SK-N-SH treated with all-trans-retinoic acid at 6 μM for 48 hours (cell line): ENCODE results near the gene LAMB1.

ENCODE experiments used
- TCF4 ChIP-seq: fragments of 250-450 bp; sonication (Bioruptor Pico); IDR thresholded peaks from 2 replicates; pipeline ENCODE4 v1.8.0; 2021; ENCODE audit warnings: mild to moderate bottlenecking, moderate library complexity, borderline replicate concordance
- TOX ChIP-seq: fragments of 250-450 bp; sonication (Bioruptor Pico); IDR thresholded peaks from 2 replicates; pipeline ENCODE4 v1.8.0; 2021; ENCODE audit warnings: mild to moderate bottlenecking, moderate library complexity, borderline replicate concordance
- ZFP30 ChIP-seq: fragments of 450-650 bp; formaldehyde crosslinking; IDR thresholded peaks from 2 replicates; pipeline ENCODE4 v1.5.0; 2022; ENCODE audit warnings: mild to moderate bottlenecking, moderate library complexity
- TF ChIP-seq, protein P1 (sequence below): fragments of 250-450 bp; sonication (Bioruptor Pico); IDR thresholded peaks from 2 replicates; pipeline ENCODE4 v1.5.1; 2020; ENCODE audit warnings: low read depth, mild to moderate bottlenecking, moderate library complexity

DNA sequence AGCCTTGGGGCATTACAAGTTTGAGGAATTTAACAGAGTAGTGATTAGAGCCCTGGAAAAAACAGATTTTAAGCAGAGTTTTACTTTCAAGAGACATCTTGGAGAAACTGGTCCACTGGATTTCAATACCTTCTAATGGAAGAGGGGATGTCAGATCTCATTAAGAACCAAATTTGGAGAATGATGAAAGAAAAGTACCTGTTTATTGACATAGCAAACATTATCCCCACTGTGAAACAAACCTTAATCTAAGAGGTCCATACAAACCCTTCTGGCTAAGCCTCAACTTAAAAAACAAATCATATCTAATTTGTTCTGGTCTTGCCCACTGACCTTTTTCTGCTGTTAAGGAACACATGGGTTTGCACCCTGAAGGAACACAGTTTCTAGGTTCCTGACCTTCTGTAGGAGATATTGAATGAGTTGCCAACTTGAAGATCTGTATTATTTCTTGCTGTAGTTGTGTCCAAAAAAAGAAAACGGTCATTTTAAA is 53.5 kb downstream of the LAMB1 start:
- TF ChIP-seq TOX (CRISPR knock-in tag) = 0 out of 2 replicates have a peak, but pooled peaks have one; percentile 1
- TF ChIP-seq, protein P1, sequence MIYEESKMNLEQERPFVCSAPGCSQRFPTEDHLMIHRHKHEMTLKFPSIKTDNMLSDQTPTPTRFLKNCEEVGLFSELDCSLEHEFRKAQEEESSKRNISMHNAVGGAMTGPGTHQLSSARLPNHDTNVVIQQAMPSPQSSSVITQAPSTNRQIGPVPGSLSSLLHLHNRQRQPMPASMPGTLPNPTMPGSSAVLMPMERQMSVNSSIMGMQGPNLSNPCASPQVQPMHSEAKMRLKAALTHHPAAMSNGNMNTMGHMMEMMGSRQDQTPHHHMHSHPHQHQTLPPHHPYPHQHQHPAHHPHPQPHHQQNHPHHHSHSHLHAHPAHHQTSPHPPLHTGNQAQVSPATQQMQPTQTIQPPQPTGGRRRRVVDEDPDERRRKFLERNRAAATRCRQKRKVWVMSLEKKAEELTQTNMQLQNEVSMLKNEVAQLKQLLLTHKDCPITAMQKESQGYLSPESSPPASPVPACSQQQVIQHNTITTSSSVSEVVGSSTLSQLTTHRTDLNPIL = no peak
- no peak for TF ChIP-seq TCF4 (CRISPR knock-in tag)
- no peak for TF ChIP-seq ZFP30 (CRISPR knock-in tag)
